NCI-H446 treated with DMSO at 0.1 percent for 48 hours (cell line): ENCODE measurements around the gene ALPP.
"Not testable (repeated sequence)": the region's sequence is repeated elsewhere in the genome, so short reads cannot be mapped to it uniquely, and the experiment has no call there.

Experiments used
- DNase-seq: peaks from one replicate; lab custom pipeline; 2025; lab: John Stamatoyannopoulos, UW

Gene ALPP

GRCh38 chr2:232381204-232382031 lies 2.9 kb downstream of the ALPP start:
- DNase-seq = not testable (repeated sequence)

- DNase-seq = no peak
Measured at GRCh38 chr2:232382331-232383225, 4.0 kb downstream of the ALPP start.

GRCh38 chr2:232384466-232384865 lies 5.9 kb downstream of the ALPP start:
- DNase-seq = no peak

GRCh38 chr2:232385058-232385457 lies 6.5 kb downstream of the ALPP start:
- not testable (repeated sequence) for DNase-seq

GRCh38 chr2:232385660-232386489 lies 7.3 kb downstream of the ALPP start:
- no peak for DNase-seq

GRCh38 chr2:232386490-232386739 lies 7.9 kb downstream of the ALPP start:
- DNase-seq = no peak

- DNase-seq = no peak
Measured at GRCh38 chr2:232386740-232387450, 8.3 kb downstream of the ALPP start.

GRCh38 chr2:232387451-232388171 lies 9.1 kb downstream of the ALPP start:
- no peak for DNase-seq

- DNase-seq = no peak
Measured at GRCh38 chr2:232388324-232388891, 9.9 kb downstream of the ALPP start.

GRCh38 chr2:232389327-232389726 lies 10.8 kb downstream of the ALPP start:
- DNase-seq = no peak

- DNase-seq = no peak
Measured at GRCh38 chr2:232390661-232391060, 12.1 kb downstream of the ALPP start.

- no peak for DNase-seq
Measured at GRCh38 chr2:232393556-232393955, 15.0 kb downstream of the ALPP start.

- DNase-seq = not testable (repeated sequence)
Measured at GRCh38 chr2:232394431-232394830, 15.9 kb downstream of the ALPP start.

GRCh38 chr2:232395586-232395985 lies 17.0 kb downstream of the ALPP start:
- DNase-seq = no peak

GRCh38 chr2:232396683-232397082 lies 18.1 kb downstream of the ALPP start:
- no peak for DNase-seq

GRCh38 chr2:232398293-232399034 lies 19.9 kb downstream of the ALPP start:
- no peak for DNase-seq

- no peak for DNase-seq
Measured at GRCh38 chr2:232400256-232401015, 21.9 kb downstream of the ALPP start.

- DNase-seq = no peak
Measured at GRCh38 chr2:232402518-232402917, 24.0 kb downstream of the ALPP start.

GRCh38 chr2:232405943-232406510 lies 27.5 kb downstream of the ALPP start:
- no peak for DNase-seq
